GM19468 (cell line): ENCODE results near the gene RFX2.
"Not testable (repeated sequence)": the region's sequence is repeated elsewhere in the genome, so short reads cannot be mapped to it uniquely, and the experiment has no call there.

Experiments
- ATAC-seq: cut with Tn5 transposase; IDR thresholded peaks from one replicate; pipeline ENCODE4 v1.9.1; 2021; ENCODE audit warnings: mild to moderate bottlenecking, moderate library complexity, moderate number of reproducible peaks; ENCODE audit not compliant: unreplicated experiment; ENCODE audit errors: extremely low read depth

RFX2 gene

DNA sequence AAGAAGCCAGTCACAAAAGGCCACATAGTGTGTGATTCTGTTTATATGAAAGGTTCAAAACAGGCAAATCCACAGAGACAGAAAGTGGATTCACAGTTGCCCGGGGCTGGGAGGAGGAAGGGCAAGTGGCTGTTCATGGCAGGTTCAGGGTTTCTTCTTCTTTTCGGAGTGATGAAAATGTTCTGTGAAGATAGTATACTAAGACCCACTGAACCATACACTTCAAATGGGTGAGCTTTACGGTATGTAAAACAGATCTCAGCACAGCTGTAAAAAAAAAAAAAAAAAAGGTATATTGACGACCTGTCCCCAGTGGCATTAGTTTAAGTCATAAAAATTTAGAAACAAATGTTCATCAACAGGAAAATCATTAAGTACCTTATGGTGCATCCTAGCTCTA is 32.2 kb downstream of the RFX2 start:
- no peak for ATAC-seq

DNA sequence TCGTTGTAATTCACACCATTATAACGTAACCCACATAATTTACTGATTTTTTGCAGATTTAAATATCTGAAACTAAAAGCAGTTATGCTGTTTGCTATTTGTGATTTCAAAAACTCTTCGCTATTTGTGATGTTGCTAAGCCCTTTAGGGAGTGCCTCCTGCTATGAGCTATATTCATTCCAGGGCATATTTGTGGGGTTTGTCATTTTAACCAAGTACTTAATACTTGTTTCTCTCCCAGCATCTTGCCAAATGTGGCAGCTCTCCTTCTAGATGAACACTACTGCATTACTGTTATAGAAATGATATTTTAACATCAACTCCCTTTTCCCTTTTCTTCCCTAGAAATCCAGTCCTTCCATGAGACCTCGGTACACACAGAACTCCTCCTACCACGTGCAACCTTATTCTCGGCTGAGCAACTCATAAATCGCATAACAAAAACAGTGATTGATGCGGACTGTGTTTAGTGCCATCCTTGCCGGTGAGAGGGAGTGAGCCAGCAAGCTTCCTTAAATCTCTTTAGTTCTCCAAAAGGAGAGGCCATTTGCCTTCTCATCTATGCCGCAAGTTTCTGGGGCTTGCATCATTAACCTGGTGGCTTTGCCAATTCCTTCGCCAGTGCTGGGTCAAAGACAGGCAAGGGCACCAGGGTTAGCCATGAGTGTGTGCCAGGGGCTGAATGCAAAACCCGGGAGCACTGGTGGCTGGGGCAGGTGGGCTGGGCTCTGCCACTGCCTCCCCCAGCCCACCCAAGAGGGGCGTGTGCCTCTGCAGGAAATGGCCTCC is 33.4 kb downstream of the RFX2 start:
- ATAC-seq: no peak

DNA sequence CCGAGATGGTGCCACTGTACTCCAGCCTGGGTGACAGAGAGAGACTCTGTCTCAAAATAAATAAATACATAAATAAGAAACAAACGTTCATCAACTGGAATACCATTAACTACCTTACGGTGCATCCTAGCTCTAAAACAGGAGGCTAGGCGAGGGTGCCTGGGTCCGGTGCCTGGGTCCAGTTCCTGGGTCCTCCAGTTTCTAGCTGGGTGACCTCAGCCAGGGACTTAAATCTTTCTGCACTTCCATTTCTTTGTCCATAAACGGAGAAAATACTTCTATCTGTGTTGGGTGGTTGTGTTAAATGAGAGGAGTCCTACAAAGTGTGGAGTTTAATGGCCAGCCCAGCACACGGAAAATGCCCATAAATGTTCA is 34.0 kb downstream of the RFX2 start:
- no peak for ATAC-seq

DNA sequence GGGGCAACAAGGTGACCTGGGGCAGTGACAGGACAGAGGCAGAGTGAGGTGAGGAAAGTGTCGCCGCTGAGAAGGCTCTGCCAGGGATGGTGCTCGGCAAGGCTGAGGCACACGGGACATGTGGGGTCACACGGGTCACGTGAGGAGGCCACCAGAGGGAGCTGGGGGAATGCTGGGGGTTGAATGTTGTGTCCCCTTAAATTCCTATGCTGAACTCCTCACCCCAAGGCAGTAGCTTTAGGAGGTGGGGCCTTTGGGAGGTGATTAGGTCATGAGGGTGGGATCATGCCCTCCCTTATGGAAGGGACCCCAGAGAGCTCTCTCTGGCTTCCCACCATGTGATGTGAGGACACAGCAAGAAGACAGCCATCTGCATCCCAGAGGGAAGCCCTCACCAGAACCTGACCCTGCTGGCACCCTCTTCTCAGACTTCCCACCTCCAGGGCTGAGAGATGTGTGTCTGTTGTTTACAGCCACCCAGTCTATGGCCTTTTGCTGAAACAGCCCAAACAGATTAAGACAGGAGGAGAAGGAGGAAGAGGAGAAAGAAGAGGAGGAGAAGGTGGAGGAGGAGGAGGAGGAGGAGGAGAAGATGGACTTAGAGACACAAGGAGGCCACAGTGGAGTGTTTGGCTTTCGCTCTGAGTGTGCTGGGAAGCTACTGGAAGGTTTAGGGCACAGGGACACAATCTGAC is 35.4 kb downstream of the RFX2 start:
- ATAC-seq: no peak

DNA sequence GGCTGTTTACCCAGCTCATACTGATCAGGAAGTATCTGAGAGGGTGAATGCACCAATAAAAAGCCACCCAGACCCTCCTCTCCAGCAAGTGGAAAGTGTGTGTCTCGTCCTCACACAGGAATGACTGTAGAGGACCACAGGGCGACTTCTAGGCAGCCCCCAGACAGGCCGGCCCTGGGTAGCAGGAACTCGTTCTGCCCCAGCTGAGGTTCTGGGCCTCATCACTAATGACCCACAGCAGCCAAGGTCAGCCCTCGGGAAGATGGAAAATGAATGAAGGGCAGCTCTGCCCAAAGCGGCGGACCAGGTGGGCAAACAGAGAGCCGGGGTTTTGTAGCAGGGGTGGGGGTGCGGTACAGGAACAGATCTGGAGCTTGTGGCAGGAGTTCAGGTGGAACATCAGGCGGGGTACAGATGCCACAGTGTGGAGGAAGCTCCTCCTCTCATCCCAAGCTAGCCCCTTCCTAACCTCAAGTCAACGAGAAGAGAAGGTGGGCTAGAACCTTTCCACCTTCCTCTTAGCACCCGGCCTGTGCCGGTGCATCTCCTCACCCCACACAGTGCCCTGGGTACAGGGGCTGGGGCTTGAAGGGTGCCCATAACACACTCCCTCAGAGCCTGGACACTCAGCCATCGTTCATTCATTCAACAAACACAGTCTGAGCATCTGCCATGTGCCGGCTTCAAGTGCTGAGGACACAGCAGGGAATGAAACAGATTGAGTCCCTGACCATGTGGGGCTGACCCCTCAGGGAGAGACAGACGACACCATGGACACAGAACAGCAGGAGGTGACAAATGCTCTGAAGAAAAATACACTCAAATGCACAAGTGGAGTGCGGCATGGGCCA is 36.2 kb downstream of the RFX2 start:
- ATAC-seq: no peak

DNA sequence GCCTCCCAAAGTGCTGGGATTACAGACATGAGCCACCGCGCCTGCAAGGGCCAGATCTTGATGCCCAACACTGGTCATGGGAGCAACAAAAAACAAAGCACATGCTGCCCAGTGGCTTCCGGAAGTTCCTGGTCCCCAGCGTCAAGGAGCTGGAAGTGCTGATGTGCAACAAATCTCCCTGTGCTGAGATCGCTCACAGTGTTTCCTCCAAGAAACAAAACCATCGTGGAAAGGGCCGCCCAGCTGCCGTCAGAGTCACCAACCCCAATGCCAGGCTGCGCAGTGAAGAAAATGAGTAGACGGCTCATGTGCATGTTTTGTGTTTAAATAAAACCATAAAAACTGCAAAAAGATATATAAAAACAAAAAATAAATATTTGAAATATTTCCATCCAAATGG is 37.1 kb downstream of the RFX2 start:
- ATAC-seq: not testable (repeated sequence)

DNA sequence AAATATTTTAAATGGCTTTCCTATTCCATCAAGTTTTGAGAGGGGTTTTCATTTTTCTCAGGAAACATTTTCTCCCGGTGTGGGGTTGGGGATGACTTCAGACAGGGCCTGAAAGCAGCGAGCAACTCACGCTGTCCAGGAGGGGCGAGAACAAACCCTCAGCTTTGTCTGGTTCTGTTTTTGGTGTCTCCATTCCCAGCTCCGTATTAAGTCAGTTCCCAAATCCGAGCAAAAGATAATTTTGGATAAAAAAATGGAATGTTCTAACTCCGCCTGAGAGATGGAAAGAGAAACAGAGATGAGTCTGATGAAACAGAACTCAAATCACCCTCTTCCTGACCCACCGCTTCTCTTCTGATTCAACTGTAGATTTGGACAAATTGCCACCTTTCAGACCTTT is 38.4 kb downstream of the RFX2 start:
- ATAC-seq: no peak

DNA sequence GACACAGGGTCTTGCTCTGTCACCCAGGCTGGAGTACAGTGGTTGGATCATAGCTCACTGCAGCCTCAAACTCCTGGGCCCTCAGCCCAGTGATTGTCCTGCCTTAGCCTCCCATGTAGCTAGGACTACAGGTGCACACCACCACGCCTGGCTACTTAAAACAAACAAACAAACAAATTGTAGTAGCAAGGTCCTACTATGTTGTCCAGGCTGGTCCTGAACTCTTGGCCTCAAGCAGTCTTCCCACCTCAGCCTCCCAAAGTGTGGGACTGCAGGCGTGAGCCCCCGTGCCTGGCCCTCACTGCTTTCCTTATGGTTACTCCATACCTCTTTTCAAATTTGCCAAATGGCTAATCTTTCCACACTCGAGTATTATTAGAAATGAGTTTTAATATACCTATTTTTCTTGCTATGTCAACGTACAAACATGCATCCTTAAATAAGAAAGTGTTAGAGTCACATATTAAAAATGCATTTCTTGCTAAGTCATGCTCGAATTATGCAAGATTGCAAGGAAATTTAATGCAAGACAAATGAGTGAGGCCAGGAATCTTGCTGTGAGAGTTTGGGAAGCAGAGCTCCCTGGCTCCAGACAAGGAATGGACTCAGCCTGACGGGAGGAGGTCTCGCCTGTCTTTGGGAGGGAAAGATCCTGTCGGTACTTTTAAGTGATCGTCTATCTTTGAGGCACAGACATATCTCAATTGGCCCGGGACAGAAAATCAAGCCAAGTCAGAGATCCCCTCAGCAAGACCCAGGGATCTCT is 39.4 kb downstream of the RFX2 start:
- no peak for ATAC-seq

DNA sequence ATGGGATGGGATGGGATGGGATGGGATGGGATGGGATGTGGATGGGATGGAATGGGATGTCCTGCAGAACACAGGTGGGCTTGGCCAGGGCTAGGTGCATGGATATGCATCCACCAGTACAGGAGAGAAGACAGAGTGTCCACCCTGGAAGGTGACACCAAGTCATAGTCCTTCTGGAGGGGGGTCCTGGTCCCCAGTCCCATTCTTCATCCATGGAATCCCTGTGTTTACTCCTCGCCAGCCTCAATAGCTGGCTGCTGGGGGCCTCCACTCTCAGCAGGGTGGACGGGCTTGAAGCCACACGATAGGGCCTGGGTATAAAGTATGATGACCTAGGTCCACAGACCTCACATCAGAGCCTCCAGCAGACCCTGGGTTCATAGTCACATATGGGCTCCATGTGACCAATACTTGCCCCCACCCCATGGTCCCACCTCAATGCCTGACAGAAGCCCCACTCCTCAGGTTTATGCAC is 40.1 kb downstream of the RFX2 start:
- ATAC-seq: no peak

DNA sequence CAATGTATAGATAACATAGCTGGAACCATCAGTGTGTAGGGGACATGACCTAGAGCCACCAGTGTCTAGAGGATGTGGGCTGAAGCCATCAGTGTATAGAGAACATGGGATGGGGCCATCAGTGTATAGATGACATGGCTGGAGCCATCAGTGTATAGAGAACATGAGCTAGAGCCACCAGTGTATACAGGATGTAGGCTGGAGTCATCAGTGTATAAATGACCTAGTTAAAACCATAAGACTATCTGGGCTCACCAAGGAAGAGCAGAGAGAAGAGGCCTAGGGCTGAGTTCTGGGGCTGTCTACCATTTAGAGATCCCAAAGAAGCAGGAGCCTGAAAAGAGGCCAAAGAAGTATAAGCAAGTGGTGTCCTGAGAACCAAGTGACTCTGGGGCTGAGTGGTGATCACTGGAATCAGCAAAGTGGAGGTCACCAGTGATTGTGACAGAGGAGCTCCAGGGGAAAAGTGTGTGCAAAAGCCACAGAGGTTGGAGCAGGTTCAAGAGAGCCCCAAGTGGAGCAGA is 41.0 kb downstream of the RFX2 start:
- ATAC-seq: no peak

DNA sequence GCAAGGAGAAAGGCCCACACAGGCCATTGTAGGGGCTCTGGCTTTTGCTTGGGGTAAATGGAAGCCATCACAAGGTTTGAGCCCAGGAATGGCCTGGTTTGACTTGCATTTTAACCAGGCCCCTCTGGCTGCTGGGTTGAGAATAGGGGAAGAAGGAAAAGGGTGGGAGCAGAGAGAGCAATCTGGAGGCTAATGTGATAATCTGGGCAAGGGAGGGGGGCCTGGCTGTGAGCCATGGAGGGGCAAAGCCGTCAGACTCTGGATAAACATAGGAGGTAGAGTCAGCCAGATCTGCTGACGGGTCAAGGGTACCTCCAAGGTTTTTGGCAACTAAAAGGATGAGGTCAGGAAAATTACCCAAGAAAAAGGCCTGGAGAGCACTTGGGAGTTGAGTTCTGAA is 41.6 kb downstream of the RFX2 start:
- ATAC-seq: no peak

DNA sequence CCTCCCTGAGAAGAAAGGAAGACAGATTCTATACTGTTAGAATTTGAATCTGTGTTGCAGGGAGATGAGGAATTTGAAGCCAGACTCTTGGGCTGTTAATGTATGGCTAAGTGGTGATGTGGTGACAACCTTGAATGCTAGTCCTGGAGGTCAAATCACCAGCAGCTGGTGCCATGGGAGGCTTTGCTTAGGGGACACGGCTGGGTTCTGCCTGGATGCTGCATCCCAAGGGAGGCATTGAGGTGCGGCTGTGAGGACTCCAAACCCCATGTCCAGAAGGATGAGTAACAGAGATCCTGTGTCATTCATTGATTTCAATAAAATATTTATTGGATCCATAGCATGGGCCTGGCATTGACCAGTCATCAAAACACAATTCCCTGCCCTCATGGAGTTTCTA is 42.3 kb downstream of the RFX2 start:
- no peak for ATAC-seq

DNA sequence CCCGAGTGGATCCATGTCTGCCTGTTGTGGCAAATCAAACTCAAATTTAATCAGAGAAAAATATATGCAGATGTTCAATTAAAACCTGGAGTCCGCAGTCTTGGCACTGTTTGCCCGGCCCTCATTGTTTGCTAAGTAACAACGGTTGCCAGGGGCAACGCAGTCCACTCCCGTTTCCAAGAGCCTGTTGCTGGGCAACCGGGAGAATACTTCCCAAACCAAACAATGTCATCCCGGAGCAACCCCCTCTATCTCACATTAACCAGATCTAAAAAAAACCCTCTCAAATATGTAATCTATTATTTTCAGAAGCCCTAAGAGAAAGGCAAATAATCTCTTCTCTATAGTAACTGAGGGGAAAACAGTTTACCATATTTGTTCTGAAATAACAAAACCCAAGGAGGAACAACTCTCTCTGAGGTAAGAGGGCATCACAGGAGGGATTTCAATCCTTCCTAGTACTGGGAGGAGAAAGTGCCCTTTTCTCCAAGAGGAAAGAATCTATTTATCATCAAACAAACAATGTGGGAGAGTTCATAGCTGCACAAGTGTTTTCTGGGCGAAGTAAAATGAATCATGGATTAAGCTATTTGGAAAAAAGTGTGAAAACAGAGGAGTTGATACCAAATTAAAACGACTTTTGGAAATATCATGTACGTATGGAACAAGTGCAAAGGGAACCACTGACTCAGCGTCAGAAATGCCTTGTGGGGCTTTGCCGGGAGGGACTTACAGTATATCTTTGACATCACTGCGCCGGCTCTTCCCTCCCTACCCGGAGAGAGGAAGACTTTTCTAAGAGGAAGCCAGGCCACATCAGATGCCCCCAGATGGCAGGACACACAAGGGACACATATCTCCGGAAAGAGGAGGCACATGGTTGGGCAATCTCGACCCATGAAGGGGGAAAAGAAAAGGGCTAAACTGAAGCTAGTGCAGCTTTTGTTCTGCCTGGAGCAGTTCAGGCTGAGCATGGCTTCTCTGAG is 43.3 kb downstream of the RFX2 start:
- ATAC-seq: no peak

DNA sequence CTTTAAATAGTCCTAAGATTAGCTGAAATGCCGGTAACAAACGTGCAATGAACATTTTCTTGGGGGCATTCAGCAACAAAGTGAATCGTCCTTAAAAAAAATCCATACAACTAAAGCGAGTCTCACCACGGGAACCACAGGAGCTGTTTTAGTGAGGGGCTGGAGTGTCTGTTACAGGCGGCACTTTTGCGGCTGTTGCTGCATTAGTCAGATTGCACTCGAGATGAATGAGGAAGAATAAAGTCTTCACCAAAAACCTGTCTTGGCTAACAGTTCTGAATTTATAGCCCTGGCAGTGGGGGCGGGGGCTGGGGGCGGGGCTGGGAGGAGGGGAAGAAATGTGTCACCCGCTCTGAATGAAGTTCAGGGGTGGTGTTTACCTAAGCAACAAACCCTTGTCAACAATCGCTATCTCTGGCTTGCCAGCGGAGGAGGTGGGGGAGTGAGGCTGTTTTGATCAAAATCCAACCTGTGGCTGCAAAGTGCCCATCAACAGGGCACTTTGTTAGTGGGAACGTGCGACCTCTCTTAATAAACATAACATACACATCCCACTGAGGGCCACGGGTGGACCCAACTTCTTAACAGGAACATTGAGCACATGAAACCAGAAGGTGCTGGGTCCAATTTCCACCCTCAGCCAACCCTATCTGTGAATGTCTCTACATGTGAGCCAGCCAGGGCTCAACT is 44.5 kb downstream of the RFX2 start:
- no peak for ATAC-seq

DNA sequence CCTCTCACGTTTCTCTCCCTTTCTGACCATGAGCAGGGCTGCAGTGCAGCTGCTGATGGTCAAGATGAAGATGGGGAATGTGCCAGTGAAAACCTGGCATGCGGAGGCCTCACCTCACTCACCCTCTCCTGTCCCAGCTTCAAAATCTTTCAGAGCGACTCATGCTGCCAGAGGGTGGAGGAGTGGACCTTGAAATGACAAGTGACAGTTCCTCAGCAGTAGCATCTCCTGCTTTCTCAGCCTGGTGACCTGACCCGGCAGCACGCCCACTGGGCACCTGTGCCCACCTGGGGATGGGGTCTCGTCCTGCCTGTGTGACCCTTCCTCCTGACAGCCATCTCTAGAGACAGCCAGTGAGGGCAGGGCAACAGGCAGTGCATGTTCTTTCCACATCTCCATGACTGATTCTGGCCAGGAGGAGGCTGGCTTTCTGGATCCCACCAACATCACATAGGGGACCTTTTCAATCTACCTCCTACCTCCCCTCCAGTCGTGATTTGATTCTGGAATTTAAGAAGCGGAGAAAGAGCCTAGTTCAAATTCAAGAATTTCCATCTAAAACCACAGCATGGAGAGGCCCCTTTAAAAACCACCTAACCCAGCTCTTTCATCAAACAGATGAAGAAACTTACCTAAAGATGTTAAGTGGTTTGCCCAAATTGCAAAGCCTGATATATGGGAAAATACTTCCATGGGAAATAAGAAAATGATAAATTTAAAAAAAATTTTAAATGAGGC is 45.8 kb downstream of the RFX2 start:
- no peak for ATAC-seq

DNA sequence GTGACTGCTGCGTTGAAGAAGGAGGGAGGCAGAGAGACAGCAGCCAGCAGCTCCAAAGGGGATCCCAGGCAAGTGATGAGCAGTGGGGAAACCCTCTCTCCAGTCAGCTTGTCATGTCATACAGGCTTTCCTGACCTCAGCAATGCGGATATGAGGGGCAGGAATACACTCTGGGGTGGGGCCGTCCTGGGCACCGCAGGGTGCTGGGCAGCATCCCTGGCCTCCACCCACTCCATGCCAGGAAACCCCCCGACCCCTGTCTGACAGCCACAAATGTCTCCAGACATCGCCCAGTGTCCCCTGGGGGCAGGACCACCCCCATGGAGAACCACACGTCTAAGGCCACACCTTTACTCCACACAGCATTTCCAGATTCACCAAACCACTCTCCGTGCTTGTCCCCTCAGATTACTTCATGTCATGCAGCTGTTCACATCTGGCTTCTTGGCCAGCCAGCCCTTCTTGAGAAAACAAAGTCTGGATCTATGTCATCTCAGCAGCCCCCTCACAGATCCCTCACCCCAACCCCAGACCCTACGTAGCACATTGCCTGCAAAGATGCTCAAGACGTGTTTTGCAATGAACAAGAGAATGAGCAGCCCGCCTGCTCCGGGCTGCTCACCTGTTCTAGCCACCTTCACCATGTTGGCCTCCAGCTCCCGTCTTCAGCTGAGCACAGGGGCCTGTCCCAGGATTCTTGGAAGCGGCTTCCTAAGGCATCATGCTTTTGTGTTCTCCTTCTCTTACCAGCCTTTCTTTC is 46.5 kb downstream of the RFX2 start:
- ATAC-seq: no peak
